C4-2B (cell line): Measurements from ENCODE around the gene SFT2D1.

Experiments
- CTCF ChIP-seq: fragments of 450-650 bp; conservative IDR thresholded peaks from 2 replicates; pipeline ENCODE4 v1.5.1; 2017; ENCODE audit warnings: mild to moderate bottlenecking
- ZFX ChIP-seq: fragments of 450-650 bp; IDR thresholded peaks from 2 replicates; pipeline ENCODE4 v1.6.1; 2017

GRCh38 chr6:166309977-166310376, 32.4 kb downstream of the SFT2D1 start:
- no peak for TF ChIP-seq CTCF
- TF ChIP-seq ZFX = no peak
